HG03097 (cell line): ENCODE data around the gene PRKCD.

Experiments used
- ATAC-seq: cut with Tn5 transposase; IDR thresholded peaks from one replicate; pipeline ENCODE4 v1.9.1; 2021; ENCODE audit not compliant: unreplicated experiment, low FRiP score

Gene PRKCD

GRCh38 chr3:53154881-53155285, 6.1 kb upstream of the PRKCD start:
- ATAC-seq: no peak

DNA sequence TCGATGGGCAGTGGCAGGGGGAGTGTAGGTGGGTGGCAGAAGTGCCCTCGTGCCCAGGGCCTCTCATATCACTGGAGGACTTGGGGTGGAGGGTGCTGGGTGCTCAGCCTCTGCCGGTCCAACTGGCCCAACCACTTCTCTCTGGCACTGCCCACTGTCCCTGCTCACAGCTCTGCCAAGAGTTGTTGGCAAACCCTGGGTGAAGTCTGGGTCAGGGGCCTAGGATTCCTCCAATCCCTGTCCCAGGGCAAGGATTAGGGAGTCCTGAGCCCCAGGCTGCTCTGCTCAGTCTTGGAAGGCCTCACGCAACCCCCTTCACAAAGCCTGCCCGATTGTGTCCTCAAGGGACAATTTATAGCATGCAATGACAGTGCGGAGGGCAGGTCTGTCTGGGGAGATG, 5.2 kb upstream of the PRKCD start:
- ATAC-seq: no peak

DNA sequence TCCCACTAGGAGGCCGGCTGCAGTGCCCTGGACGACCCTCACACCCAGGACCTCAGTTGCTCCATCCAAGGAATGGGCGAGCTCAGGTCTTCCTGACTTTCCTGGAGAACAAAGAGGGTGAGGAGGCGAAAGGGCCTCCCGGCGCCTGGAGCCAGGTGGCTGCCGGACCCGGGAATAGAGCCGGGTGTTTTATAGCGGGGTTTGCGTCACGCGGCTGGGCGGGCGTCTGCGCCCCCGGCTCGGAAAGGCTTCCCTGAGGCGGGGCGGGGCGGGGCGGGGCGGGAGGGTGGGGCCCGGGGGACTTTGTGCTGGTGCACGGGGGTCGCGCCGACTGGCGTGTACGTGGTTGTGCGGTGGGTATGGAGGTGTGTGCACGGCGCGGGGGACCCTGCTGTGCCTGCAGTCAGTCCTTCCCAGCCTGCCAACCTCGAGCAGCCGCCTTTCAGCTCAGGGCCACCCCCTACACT, 4.6 kb upstream of the PRKCD start:
- ATAC-seq: no peak

GRCh38 chr3:53157974-53158580, 2.9 kb upstream of the PRKCD start:
- ATAC-seq: no peak

DNA sequence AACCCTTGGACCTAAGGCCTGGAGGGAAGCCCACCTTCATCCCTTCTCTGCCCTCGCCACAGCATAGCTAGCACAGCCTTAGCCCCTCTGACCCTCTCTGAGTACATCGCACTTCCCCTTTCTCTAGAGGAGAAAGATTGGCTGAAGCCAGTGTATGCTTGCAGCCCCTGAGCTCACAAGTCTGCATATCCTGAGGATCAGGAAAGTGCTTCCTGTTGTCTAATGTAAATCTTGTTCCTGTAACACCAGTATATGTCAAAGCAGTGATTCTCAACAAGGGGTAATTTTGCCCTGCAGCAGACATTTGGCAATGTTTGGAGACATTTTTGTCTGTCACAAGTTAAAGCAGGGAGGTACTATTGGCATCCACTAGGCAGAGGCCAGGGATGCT, 2.2 kb upstream of the PRKCD start:
- no peak for ATAC-seq

DNA sequence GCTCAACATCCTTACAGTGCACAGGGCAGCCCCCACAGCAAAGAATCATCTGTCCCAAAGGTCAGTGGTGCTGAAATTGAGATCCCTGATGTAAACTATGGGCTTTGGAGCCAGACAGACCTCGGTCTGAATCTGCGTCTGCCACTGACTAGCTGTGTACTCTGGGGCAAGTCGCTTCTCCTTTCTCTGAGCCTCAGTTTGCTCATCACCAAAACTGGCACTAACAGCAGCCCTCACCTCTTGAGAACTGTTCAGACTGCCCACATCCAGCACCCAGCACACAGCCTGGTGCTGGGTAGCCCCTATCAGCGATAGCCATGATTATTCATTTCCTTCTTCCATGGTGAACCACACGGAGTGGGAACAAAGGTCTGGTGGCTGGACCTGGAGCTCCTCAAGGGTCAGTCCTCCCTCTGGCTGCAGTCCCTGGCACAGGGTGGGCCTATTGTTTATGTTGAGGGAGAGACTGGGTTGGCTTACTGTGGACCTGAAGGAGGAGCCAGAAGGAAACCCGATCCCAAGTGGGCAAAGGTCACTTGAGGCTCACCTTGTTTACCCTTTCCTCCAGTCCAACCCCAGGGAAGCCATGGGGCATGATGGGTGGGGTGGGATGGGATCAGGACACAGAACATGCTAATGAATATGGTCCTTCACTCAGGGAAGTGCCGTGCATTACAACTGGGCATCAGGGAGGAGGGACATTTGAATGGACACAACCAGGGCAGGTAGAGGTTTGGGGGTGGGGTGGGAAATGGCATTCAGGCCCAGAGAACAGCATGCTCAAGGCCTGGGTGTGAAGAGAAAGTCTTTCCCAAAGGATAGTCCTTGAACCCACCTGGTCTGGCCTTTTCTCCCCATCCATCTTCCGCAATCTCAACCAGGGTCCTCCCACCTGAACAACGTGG, 1.6 kb upstream of the PRKCD start:
- no peak for ATAC-seq

- ATAC-seq: no peak
Observed at GRCh38 chr3:53160061-53160659, 849 bp upstream of the PRKCD start.

DNA sequence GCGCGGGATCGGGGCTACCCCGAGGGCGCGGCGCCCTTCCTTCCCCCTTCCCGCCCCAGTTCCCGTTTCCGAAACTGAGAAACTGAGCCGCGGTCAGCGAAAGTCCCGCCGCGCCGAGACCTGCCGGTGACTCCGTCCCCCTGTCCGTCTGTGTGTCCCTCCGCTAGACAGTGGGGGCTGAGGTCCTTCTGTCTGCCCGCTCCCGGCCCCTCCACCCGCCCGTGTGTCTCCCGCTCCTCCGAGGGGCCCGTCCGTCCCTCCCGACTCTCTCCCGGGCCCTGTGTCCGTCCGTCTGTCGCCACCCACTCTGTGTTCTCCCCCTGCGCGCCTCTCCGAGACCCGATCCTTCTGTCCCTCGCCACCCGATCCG, 426 bp downstream of the PRKCD start:
- ATAC-seq: no peak

- ATAC-seq: no peak
Observed at GRCh38 chr3:53161820-53162671, 1.0 kb downstream of the PRKCD start.

- no peak for ATAC-seq
Observed at GRCh38 chr3:53162672-53163443, 1.8 kb downstream of the PRKCD start.

DNA sequence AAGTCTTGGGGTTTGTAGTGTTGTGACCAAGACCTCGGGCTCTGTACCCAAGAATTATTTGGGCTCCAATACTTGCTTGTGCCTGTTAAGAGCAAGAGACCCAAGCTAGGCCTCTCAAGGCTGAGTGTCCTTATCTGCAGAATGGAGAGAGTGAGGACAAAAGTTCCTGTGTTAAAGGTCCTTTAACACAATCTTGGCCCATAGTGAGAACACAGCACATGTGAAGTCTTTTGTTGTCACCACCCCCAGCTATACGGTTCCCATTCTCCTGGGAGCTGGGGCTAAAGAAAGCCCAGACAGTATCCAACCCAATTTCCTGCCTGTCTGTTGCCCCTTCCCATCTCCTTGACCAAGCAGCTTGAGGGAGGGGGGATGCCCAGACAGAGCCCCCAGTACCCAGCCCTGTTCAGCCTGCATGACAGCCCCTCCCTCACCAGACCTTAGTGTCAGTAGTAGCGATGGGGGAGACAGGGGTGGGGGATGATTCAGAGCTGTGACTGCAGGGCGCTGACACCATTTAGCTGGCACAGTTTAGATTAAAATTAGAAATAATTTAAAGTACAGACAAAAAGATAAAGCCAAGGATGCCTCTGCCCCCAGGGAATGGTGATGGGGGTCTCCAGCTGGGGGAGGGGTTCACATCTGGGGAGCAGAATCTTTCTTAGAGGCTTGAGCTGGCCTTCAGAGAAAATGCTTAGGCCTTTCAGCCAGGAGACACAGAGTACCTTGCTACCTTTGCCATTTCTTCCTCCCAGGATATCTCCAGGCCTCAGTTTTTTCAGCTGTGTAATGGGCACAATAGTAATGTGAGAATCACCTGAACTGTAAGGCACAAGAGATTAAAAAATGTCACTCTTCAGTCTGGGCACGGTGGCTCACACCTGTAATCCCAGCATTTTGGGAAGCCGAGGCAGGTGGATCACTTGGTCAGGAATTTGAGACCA, 2.7 kb downstream of the PRKCD start:
- no peak for ATAC-seq

DNA sequence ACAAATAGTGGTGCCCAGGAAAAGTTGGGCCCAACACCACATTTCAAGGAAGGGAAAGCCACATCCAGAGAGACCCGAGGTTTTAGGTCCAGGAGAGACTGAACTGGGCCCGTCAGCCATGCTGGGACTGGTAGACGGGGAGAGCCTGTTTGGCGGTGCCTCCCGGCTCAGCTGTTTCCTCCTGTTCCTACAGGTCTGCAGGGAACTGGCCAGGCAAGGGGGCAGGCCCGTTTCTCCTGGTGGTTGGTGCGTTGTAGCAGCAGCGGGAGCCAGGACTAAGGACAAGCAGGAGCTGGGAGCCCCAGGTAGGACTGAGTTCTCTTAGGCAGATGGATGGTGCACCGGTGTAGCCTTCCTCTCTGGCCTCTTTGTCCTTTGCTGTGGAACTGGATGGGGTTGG, 3.9 kb downstream of the PRKCD start:
- ATAC-seq: no peak

GRCh38 chr3:53166206-53166605, 5.2 kb downstream of the PRKCD start:
- ATAC-seq: no peak

DNA sequence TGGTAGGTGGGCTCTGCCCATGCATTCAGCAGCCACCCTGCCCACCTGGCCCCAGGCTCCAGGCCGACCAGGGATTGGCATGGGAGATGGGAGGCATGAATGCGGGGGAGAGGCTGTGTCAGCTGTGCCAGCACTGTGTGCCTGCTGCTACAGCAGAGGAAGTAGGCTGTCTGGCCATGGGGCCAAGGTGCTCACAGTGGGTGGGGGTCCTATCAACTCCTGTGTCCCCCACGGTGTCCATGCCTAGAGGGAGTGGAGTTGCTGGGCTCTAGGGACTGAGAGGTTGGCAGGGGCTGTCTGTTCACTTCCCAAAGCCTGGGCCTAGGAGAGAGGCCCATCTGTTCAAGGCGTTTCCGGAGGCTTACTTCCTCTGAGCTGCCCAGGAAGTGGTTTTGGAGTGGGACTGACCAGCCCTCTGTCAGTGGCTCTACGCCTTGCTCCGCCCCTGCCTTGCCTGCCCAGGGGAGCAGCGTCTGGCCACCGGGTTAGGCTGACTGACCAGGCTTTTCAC, 5.8 kb downstream of the PRKCD start:
- ATAC-seq: no peak

DNA sequence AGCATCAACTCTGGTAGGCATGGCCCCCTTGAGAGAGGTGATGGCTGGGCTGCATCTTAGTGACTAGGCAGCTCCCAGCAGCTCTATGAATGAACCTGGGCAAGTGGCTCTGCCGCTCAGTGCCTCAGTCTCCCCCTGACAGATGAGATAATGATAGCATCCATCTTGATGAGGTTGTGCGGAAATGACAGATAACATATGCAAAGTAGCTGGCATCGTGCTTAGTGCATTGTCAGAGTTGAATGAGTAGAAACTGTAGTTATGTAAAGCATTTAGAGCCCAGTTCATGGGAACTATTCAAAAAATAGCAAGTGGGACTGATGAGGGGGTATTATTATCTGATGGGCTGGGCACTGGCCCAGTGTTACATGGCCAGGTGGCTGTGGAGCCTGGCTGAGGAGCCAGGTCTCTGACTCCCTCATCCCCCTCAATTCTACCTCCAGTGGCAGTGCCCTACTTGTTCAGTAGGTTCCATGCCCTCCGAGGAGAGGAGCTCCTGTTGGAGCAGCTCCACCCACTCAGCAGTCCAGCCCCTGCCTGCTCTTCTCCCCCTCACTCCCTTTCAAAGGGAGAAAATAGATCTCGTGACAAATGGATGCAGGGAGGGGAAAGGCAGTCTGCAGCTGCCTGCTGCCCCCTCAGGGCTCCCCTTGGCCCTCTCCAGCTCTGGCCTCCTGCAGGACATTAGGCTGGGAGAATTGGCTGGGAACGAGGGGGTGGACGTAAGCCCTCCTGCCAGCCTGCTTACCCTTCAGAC, 6.6 kb downstream of the PRKCD start:
- ATAC-seq: no peak

DNA sequence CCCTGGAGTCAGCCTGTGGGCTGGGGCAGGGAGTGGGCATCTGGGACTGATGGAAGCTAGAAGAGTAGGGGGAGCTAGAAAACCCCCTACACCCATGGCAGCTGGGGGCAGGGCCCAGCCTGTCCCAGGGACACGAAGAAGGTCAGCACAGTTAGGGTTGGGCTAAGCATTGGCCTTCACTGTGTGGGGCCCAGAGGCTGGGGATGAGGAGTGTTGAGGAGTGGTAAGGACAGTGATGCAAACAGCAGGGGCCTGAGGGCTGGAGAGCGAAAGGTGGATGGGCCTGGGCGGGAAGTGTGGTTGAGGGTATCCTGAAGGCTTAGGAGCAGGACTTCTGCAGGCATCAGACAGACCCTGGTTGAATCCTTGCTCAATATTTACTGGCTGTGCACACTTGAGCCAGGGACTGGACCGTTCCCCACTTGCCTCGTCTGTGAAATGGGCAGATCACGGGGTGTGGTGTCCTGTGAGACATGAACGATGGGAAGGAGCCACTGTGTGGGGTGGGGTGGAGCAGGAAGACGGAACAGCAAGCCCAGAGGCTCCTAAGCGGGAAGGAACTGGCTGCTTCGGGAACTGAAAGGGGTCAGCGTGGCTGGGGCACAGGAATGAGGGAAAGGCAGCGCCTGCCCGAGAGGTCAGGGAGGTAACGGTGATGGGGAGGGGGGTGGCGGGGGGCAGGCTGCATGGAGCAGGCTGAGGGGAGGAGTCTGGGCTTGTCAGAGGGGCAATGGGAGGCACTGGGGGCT, 7.3 kb downstream of the PRKCD start:
- ATAC-seq: no peak

DNA sequence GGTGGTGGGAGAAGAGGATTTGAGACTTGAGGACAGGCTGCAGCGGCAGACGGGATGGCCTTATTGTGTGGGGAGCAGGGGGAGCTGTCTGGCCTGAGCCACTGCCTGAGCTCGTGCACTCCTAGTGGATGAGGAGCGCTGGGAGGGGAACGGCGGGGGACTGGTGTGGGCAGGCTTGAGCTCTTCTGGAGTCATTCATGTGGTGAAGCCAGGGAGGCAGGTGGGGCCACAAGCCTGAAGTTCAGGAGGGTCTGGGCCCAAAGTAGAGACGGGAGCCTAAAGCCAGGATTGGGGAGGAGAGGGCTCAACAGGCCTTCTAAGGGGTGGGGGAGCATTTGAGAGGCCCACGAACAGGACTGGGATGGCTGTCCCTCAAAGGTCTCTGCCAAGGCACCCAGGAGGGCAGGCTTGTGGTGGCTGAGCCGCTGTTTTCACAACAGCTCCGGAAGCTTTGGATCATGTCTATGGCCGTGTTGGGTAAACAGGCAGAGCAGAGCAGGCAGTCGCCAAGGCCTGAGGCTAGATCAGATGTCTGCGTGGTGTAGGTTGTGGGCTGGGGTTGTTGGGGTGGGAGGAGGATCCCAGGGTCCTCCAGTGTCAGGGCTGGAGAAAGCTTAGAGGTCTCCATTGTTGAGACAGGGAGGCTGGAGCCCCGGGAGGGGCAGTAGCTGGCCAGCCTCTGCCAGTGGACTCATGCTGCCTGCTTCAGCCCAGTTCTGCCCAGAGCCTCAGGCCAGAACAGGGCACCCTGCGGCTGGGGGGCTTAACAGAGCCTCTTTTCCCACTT, 8.2 kb downstream of the PRKCD start:
- no peak for ATAC-seq
